ENCODE results near the gene SIGLEC1.

SIGLEC1 gene

GRCh38 chr20:3729378-3729777, 17.0 kb upstream of the SIGLEC1 start:
- no peak for DNase-seq

- DNase-seq: no peak
Observed at GRCh38 chr20:3728876-3729275, 16.5 kb upstream of the SIGLEC1 start.

GRCh38 chr20:3728354-3728753, 16.0 kb upstream of the SIGLEC1 start:
- no peak for DNase-seq

- peak in 3 of 56 donors; percentile 5 to 39 (median 8) for DNase-seq
Observed at GRCh38 chr20:3727401-3728021, 15.1 kb upstream of the SIGLEC1 start.

- DNase-seq: no peak
Observed at GRCh38 chr20:3724356-3724755, 12.0 kb upstream of the SIGLEC1 start.

- DNase-seq: no peak
Observed at GRCh38 chr20:3723284-3723683, 10.9 kb upstream of the SIGLEC1 start.

- no peak for DNase-seq
Observed at GRCh38 chr20:3721912-3722311, 9.5 kb upstream of the SIGLEC1 start.

GRCh38 chr20:3720626-3721025, 8.2 kb upstream of the SIGLEC1 start:
- no peak for DNase-seq

GRCh38 chr20:3720068-3720467, 7.7 kb upstream of the SIGLEC1 start:
- no peak for DNase-seq

GRCh38 chr20:3719046-3719445, 6.6 kb upstream of the SIGLEC1 start:
- DNase-seq: no peak

GRCh38 chr20:3716195-3716834, 3.9 kb upstream of the SIGLEC1 start:
- DNase-seq: peak in 9 of 56 donors; percentile 4 to 25 (median 16)

GRCh38 chr20:3714092-3714491, 1.7 kb upstream of the SIGLEC1 start:
- peak in 2 of 56 donors; percentile 8 to 30 for DNase-seq

GRCh38 chr20:3711484-3711941, 887 bp downstream of the SIGLEC1 start:
- no peak for DNase-seq

GRCh38 chr20:3710703-3711483, 1.5 kb downstream of the SIGLEC1 start:
- DNase-seq: peak in 48 of 56 donors; percentile 8 to 86 (median 50)

GRCh38 chr20:3710011-3710466, 2.4 kb downstream of the SIGLEC1 start:
- no peak for DNase-seq

- no peak for DNase-seq
Observed at GRCh38 chr20:3707508-3707899, 4.9 kb downstream of the SIGLEC1 start.

- no peak for DNase-seq
Observed at GRCh38 chr20:3706774-3707507, 5.5 kb downstream of the SIGLEC1 start.

- DNase-seq: no peak
Observed at GRCh38 chr20:3705970-3706739, 6.2 kb downstream of the SIGLEC1 start.

GRCh38 chr20:3705491-3705969, 6.9 kb downstream of the SIGLEC1 start:
- no peak for DNase-seq

- no peak for DNase-seq
Observed at GRCh38 chr20:3704087-3704486, 8.3 kb downstream of the SIGLEC1 start.
